Panc1 (cell line): Measurements from ENCODE around the gene GJA1. TPM values are rescaled to one million over a fixed set of nuclear protein-coding genes. Genes with fewer than 3 reads are reported as not detected.
A peak's percentile ranks its signal among the peaks of the same experiment; 100 is the strongest.
"Not testable (repeated sequence)": the region's sequence is repeated elsewhere in the genome, so short reads cannot be mapped to it uniquely, and the experiment has no call there.

ENCODE experiments used
- ATAC-seq: fragments of 200-7000 bp; cut with Tn5 transposase; 2 replicates; pipeline ENCODE4 v1.9.1; 2020; ENCODE audit warnings: mild to moderate bottlenecking, moderate library complexity
- BruUV-seq: library from RNA; stranded (reverse); fragments of 400-500 nt; replicated peaks from 2 replicates; lab custom pipeline; 2021; lab: Mats Ljungman, UMichigan
- CTCF ChIA-PET: fragments of 300-600 bp; sonication (Branson Sonifier 250); formaldehyde crosslinking; loops from one replicate; lab custom pipeline; 2022; ENCODE audit warnings: antibody characterized with exemption; lab: Charles Lee
- POLR2A ChIA-PET: fragments of 300-600 bp; sonication (Branson Sonifier 250); formaldehyde crosslinking; loops from one replicate; lab custom pipeline; 2022; ENCODE audit warnings: antibody characterized with exemption; lab: Charles Lee
- DNase-seq: peaks from one replicate; pipeline ENCODE4 v3.0.0-alpha.2; 2010; ENCODE audit warnings: low read depth, low spot score
- H3K27ac ChIP-seq: 2 replicates; pipeline ENCODE4 v1.5.1; 2011; ENCODE audit warnings: mild to moderate bottlenecking, low read length, inconsistent platforms
- H3K27me3 ChIP-seq: fragments of 200-500 bp; sonication (Bioruptor generic); 2 replicates; pipeline ENCODE4 v1.6.0; 2014; ENCODE audit warnings: low read length, inconsistent platforms; ENCODE audit not compliant: control insufficient read depth, insufficient read depth
- H3K36me3 ChIP-seq: fragments of 200-500 bp; sonication (Bioruptor generic); 2 replicates; pipeline ENCODE4 v1.5.1; 2014; ENCODE audit warnings: inconsistent platforms, mild to moderate bottlenecking, low read length, moderate library complexity; ENCODE audit not compliant: control insufficient read depth, insufficient read depth
- H3K4me1 ChIP-seq: 2 replicates; pipeline ENCODE4 v1.5.1; 2011; ENCODE audit warnings: inconsistent platforms, mild to moderate bottlenecking, low read length, moderate library complexity; ENCODE audit not compliant: control insufficient read depth, insufficient read depth
- H3K4me3 ChIP-seq, 2 experiments: 2 replicates each; pipeline ENCODE4 v1.5.1; 2011 to 2012; ENCODE audit warnings: low read depth in 2 of 2, low read length in 2 of 2, mild to moderate bottlenecking in 2 of 2, inconsistent platforms in 1 of 2, moderate library complexity in 1 of 2
- H3K9me3 ChIP-seq: fragments of 200-500 bp; sonication (Bioruptor generic); 2 replicates; pipeline ENCODE4 v1.5.1; 2014; ENCODE audit warnings: low read depth, mild to moderate bottlenecking, inconsistent platforms, low read length, moderate library complexity; ENCODE audit not compliant: control insufficient read depth, insufficient read depth
- CTCF ChIP-seq: fragments of 450-650 bp; IDR thresholded peaks from 2 replicates; pipeline ENCODE4 v1.5.1; 2017; ENCODE audit warnings: mild to moderate bottlenecking
- POLR2AphosphoS5 ChIP-seq: IDR thresholded peaks from 2 replicates; pipeline ENCODE4 v1.6.1; 2012; ENCODE audit warnings: mild to moderate bottlenecking, low read depth, low read length, moderate library complexity
- REST ChIP-seq, 2 experiments: IDR thresholded peaks; 2 replicates each; pipeline ENCODE4 v1.6.1; 2011 to 2012; ENCODE audit warnings: low read depth in 2 of 2, control low read depth in 1 of 2, low read length in 1 of 2, mild to moderate bottlenecking in 1 of 2, moderate library complexity in 1 of 2; ENCODE audit not compliant: insufficient read depth in 1 of 2
- SIN3A ChIP-seq: IDR thresholded peaks from 2 replicates; pipeline ENCODE4 v1.6.1; 2012; ENCODE audit warnings: low read depth, mild to moderate bottlenecking, low read length, moderate library complexity, borderline replicate concordance; ENCODE audit not compliant: insufficient read depth
- TCF7L2 ChIP-seq: IDR thresholded peaks from 2 replicates; pipeline ENCODE4 v1.6.1; 2011; ENCODE audit warnings: mild to moderate bottlenecking, low read depth, low read length, inconsistent platforms
- in situ Hi-C: cut with HindIII; loops from 2 replicates; pipeline ENCODE4 v1.10.0; 2016; ENCODE audit warnings: low sequenced_read_pairs, low pct_unique_long_range_greater_than_20kb
- intact Hi-C: fragments of 100-400 bp; cut with micrococcal nuclease; formaldehyde crosslinking; loops from one replicate; pipeline ENCODE4 v1.10.0; 2022; ENCODE audit not compliant: unreplicated experiment
- total RNA-seq: library from RNA; stranded (reverse); gene quantifications from one replicate; pipeline ENCODE4 v1.2.1, GENCODE V29; 2021; ENCODE audit not compliant: unreplicated experiment

The GJA1 gene
- total RNA-seq, 1 experiment from 2014 or later = 3.8 TPM

DNA sequence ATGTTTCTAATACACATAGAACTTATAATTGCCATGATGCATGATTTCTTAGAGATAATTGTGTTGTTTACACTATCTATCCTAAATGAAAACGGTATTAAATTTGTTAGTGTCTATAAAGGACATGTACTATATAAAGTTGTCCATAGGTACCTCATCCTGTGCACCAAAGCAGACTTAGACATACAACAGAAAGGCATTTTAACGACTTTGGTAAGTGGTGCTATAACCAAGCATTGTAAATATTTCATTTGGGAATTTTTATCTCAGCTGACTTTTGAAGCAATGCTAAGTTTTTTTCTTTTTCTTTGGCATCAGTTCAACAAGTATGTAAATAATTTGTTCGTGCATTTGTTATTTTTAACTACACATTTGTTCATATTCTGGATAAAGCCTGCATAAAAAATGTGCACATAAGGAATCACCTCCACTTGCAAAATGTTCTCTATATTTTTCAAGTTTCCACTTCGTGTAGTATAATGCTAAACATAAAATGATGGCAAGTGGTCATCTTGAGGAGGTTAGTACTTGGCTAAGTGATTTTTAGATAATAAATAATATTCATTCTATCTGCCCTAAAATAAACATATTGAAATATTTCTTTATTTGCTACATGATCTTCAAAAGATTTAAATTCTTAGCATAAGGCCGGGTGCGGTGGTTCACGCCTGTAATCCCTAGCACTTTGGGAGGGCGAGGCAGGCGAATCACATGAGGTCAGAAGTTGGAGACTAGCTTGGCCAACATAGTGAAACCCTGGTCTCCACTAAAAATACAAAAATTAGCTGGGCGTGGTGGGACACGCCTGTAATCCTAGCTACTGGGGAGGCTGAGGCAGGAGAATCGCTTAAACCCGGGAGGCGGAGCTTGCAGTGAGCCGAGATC is 6.3 kb upstream of the GJA1 start:
- Histone ChIP-seq H3K36me3 (no peaks in the 10 kb centered on the region), H3K27me3 (no peaks in the 10 kb centered on the region), H3K27ac (no peak overlapping the region), H3K9me3 (no peaks in the 10 kb centered on the region), H3K4me1 (no peaks in the 10 kb centered on the region), H3K4me3 (no peak overlapping the region)
- DNase-seq (no peak), ATAC-seq (no peak)
- TF ChIP-seq SIN3A (no peak), CTCF (no peak), POLR2AphosphoS5 (no peak), TCF7L2 (no peak), REST (IDR thresholded peaks at IDR 0.05; ENCODE audit: insufficient read depth in 1 of 2, low read depth in 2 of 2, low read length in 1 of 2) (no peak)
- CTCF ChIA-PET = no interaction called here
- in situ Hi-C loops = no loop called here
- intact Hi-C loops = no loop called here
- BruUV-seq = no TSS peak
- POLR2A ChIA-PET = no interaction called here

- no peak overlapping the region for H3K4me3 ChIP-seq
- peak; percentile 74; the same call in 1 of the 2 replicates for TF ChIP-seq CTCF
- no peak for TF ChIP-seq REST (IDR thresholded peaks at IDR 0.05; ENCODE audit: insufficient read depth in 1 of 2, low read depth in 2 of 2, low read length in 1 of 2)
- TF ChIP-seq TCF7L2 = no peak
- TF ChIP-seq POLR2AphosphoS5 = no peak
- in situ Hi-C loops = no loop called here
- DNase-seq (no peak), ATAC-seq (no peak)
- H3K4me1 ChIP-seq = no peaks in the 10 kb centered on the region
- ChIA-PET CTCF (interaction anchor here (0.6 to 0.7 kb wide), 2 partner anchors 283 to 1039 kb away, joined by 3 read pairs; no protein-coding TSS in a partner anchor), POLR2A (no interaction called here)
- H3K9me3 ChIP-seq = no peaks in the 10 kb centered on the region
- H3K27ac ChIP-seq = no peak overlapping the region
- H3K27me3 ChIP-seq = peaks cover 9% of the 10 kb centered on the region
- intact Hi-C loops = loop anchor here (2.0 to 10.0 kb wide), 5 partner anchors 414 to 1104 kb away; no protein-coding TSS in a partner anchor
- no peaks in the 10 kb centered on the region for H3K36me3 ChIP-seq
- BruUV-seq = no TSS peak
Observed at GRCh38 chr6:121430514-121431460, 4.7 kb upstream of the GJA1 start.

GRCh38 chr6:121431776-121432175 is 3.7 kb upstream of the GJA1 start:
- H3K9me3 ChIP-seq, H3K36me3 ChIP-seq, DNase-seq, in situ Hi-C loops, ATAC-seq, BruUV-seq, H3K27ac ChIP-seq, H3K4me1 ChIP-seq, CTCF ChIA-PET, H3K4me3 ChIP-seq: not testable (repeated sequence)
- intact Hi-C loops = loop anchor here (2.0 to 10.0 kb wide), 5 partner anchors 413 to 1103 kb away; no protein-coding TSS in a partner anchor
- peaks cover 19% of the 10 kb centered on the region for H3K27me3 ChIP-seq
- POLR2A ChIA-PET = interaction anchor here (0.7 kb wide), 1 partner anchor 70 kb away, joined by 8 read pairs; no protein-coding TSS in a partner anchor
